AG10803 (cell line): ENCODE data around the gene IQCC.

Source experiments
- DNase-seq: peaks from one replicate; pipeline ENCODE4 v3.0.0; 2010; ENCODE audit warnings: low read depth
- H3K4me3 ChIP-seq: 2 replicates; pipeline ENCODE4 v1.5.1; 2011; ENCODE audit warnings: mild to moderate bottlenecking, low read length, control low read depth
- TF ChIP-seq, protein P1 (sequence below): conservative IDR thresholded peaks from 2 replicates; pipeline ENCODE4 v1.5.1; 2011; ENCODE audit warnings: mild to moderate bottlenecking, low read length, control low read depth, inconsistent platforms

The IQCC gene

GRCh38 chr1:32228771-32229170, 23.3 kb downstream of the IQCC start:
- DNase-seq: no peak
- TF ChIP-seq, protein P1, sequence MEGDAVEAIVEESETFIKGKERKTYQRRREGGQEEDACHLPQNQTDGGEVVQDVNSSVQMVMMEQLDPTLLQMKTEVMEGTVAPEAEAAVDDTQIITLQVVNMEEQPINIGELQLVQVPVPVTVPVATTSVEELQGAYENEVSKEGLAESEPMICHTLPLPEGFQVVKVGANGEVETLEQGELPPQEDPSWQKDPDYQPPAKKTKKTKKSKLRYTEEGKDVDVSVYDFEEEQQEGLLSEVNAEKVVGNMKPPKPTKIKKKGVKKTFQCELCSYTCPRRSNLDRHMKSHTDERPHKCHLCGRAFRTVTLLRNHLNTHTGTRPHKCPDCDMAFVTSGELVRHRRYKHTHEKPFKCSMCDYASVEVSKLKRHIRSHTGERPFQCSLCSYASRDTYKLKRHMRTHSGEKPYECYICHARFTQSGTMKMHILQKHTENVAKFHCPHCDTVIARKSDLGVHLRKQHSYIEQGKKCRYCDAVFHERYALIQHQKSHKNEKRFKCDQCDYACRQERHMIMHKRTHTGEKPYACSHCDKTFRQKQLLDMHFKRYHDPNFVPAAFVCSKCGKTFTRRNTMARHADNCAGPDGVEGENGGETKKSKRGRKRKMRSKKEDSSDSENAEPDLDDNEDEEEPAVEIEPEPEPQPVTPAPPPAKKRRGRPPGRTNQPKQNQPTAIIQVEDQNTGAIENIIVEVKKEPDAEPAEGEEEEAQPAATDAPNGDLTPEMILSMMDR: no peak
- H3K4me3 ChIP-seq: no peak overlapping the region

- TF ChIP-seq, protein P1: no peak
- DNase-seq: no peak
- no peak overlapping the region for H3K4me3 ChIP-seq
Measured at GRCh38 chr1:32231843-32232432, 26.5 kb downstream of the IQCC start.

- DNase-seq: no peak
- TF ChIP-seq, protein P1: no peak
- H3K4me3 ChIP-seq: no peak overlapping the region
Measured at GRCh38 chr1:32232558-32233304, 27.3 kb downstream of the IQCC start.

DNA sequence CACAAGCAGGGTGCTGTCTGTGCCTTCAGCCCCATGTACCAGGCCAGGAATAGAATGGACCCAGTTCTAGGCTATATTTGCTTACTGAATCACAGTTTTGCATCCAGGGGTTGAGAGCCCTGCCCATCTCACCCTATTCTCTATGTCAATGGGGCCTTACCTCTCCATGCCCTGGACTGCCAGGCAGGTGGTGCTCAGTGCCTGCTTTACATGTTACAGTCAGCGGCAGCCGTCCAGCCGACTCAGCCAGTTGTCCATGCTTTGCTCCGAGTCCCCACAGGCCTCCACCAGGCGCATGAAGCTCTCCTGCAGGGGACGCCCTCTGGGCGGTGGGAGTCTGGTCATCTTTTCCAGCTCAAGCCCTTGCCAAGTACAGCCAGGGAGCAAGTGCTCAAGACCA, 29.3 kb downstream of the IQCC start:
- no peak for DNase-seq
- no peak overlapping the region for H3K4me3 ChIP-seq
- TF ChIP-seq, protein P1: no peak

DNA sequence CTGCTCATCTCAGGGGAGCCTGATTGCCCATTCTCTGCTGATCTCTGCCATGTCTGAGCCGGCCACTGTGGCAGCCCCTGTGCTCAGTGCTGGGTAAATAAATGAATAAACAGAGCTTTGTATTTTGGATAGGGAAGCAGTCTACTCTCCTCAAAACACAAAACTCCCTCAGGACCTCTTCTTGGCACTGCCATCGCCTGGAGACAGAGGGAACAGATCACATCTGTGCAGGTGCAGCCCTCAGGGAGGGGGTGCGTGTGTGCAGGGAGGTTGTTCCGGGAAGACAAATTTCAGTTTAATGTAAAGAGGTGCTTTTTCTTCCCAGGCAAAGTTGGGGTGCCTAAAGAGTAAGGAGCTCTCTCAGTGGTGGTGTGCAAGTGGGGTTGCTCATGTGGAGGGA, 33.9 kb downstream of the IQCC start:
- no peak overlapping the region for H3K4me3 ChIP-seq

GRCh38 chr1:32239790-32240139, 34.3 kb downstream of the IQCC start:
- TF ChIP-seq, protein P1: no peak
- no peak for DNase-seq
- peak overlapping the region; percentile 79 for H3K4me3 ChIP-seq

More for the DNA sequence above, 33.9 kb downstream of the IQCC start:
- TF ChIP-seq, protein P1: no peak
- no peak for DNase-seq

DNA sequence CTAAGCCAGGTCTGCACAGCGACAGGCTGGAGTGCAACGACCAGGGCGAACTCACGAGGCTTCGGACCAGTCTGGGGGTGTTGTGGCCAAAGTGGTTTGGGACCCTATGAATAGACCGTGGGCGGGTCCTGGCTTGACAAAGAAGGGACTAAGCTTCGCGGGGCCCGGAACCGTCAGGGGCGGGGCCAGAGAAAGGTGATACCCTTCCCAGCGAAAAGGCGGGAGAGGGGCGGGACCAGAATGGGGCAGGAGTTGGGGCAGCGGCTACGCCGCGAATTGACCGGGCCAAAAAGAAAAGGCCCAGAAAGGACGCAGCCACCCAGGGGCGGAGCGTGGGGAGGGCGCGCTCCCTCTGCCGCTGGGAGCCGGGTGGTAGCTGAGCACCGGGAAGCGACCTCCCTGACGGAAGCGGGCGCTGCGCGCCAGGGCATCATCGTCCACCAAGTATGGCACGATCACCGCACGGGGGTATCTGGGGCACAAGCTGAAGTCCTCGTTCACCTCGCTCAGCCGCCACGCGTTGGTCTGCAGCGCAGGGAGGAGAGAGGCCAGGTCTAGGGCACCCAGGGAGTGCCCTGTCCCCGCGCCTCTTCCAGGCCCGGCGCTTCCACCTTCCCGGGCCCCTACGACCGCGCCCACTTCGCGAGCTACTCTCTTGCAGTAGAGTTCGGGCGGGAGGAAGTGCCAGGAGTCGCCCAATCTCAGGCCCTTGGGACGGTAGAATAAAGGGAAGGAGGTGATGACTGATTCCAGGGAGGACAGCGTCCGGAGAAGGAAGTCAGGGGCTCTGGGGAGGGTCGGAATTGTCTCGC, 34.9 kb downstream of the IQCC start:
- peak; percentile 43 for DNase-seq
- TF ChIP-seq, protein P1: peak; percentile 36
- peak overlapping the region; percentile 79 for H3K4me3 ChIP-seq
